Heart left ventricle (tissue), 13 donors: ENCODE results near the gene CSF1R.

Experiments used
- CTCF ChIP-seq, 12 donors: fragments of 200-600 bp; sonication (generic) in 4 of 12; IDR thresholded peaks; one replicate each; pipeline versions ENCODE4 v1.5.0 to v1.8.0; 2018 to 2022; ENCODE audit warnings: antibody characterized with exemption in 12 of 12, mild to moderate bottlenecking in 5 of 12
- POLR2A ChIP-seq, 2 donors: fragments of 450-650 bp; IDR thresholded peaks; one replicate each; pipeline ENCODE4 v1.6.1; 2017; ENCODE audit warnings: antibody characterized with exemption in 2 of 2, mild to moderate bottlenecking in 2 of 2, moderate library complexity in 2 of 2
- donor health status: ischemic (EF 13 %, LVEDD 7.1; RV severe dilation, severe dysfunction).
- donor health status: DM: no; HTN: yes; CAD: no.
- donor health status: DM: no; HTN: no; CAD: no.
- donor health status: ischemic (EF 25% LVEDD 6.9; RV normal size, moderate dysfunction).
- donor health status: ischemic (EF 25% LVEDD 5.7; RV mildly dilated, moderate dysfunction).
- donor health status: ischemic (EF 35%, LVEDD 5.7; RV mildly dilated, moderate dysfunction).
- donor health status: nonischemic (EF 11% LVEDD 7.7; RV severe dilation, severe dysfunction).
- donor health status: DM: yes; HTN: yes; CAD: no.
- donor health status: PGD.
- donor health status: ischemic (EF 29% LVEDD 5.4; RV normal size, mild dysfunction).
- donor health status: nonischemic (EF 23%, LVEDD 6.1; RV moderate dilation, normal function).

GRCh38 chr5:150077060-150077459 is 9.3 kb downstream of the CSF1R start:
- TF ChIP-seq CTCF (IDR thresholded peaks at IDR 0.05) = no peak
- TF ChIP-seq POLR2A (IDR thresholded peaks at IDR 0.05) = no peak
